Endothelial cell of umbilical vein (primary cell): ENCODE results near the gene ZBTB43. TPM values are rescaled to one million over a fixed set of nuclear protein-coding genes. Genes with fewer than 3 reads are reported as not detected.

Experiments used
- BruUV-seq: library from RNA; stranded (reverse); fragments of 400-500 nt; replicated peaks from 2 replicates; lab custom pipeline; 2021; lab: Mats Ljungman, UMichigan
- CTCF ChIA-PET: fragments of 300-600, 350-600 bp; sonication (Branson Sonifier 250); formaldehyde crosslinking; loops from one replicate; lab custom pipeline; 2021; ENCODE audit warnings: antibody characterized with exemption, inconsistent platforms; lab: Charles Lee
- POLR2A ChIA-PET: fragments of 300-600, 350-600 bp; sonication (Branson Sonifier 250); formaldehyde crosslinking; loops from one replicate; lab custom pipeline; 2021; ENCODE audit warnings: antibody characterized with exemption, inconsistent platforms; lab: Charles Lee
- DNase-seq: peaks from one replicate; pipeline ENCODE4 v3.0.0-alpha.2; 2011; ENCODE audit warnings: low read depth, low spot score
- FAIRE-seq: peaks from 2 replicates; lab custom pipeline; 2011; peaks lifted over from hg19 to GRCh38; lab: Jason Lieb, UNC
- H2AFZ ChIP-seq: 2 replicates; pipeline ENCODE4 v1.6.0; 2012; ENCODE audit warnings: low read depth, low read length, control low read depth, inconsistent platforms
- H3K27ac ChIP-seq: 2 replicates; pipeline ENCODE4 v1.5.1; 2011; ENCODE audit warnings: low read depth, mild to moderate bottlenecking, control low read depth, low read length, moderate library complexity; ENCODE audit not compliant: insufficient read depth
- H3K27me3 ChIP-seq, 2 experiments: 2 replicates each; pipeline versions ENCODE4 v1.6.0 to v1.6.1; 2011; ENCODE audit warnings: low read length in 2 of 2, mixed read lengths in 1 of 2; ENCODE audit not compliant: control insufficient read depth in 2 of 2, insufficient read depth in 2 of 2
- H3K36me3 ChIP-seq, 2 experiments: 2 replicates in 1 of 2; 3 replicates in 1 of 2; pipeline ENCODE4 v1.5.1; 2011; ENCODE audit warnings: low read length in 2 of 2, mild to moderate bottlenecking in 1 of 2, moderate library complexity in 1 of 2; ENCODE audit not compliant: control insufficient read depth in 2 of 2, insufficient read depth in 2 of 2; ENCODE audit errors: extremely low read depth in 1 of 2
- H3K4me1 ChIP-seq: 3 replicates; pipeline ENCODE4 v1.5.1; 2011; ENCODE audit warnings: mild to moderate bottlenecking, low read length; ENCODE audit not compliant: control insufficient read depth, insufficient read depth; ENCODE audit errors: extremely low read depth
- H3K4me2 ChIP-seq: 2 replicates; pipeline ENCODE4 v1.6.1; 2011; ENCODE audit warnings: low read length, control low read depth, mixed read lengths; ENCODE audit not compliant: insufficient read depth
- H3K4me3 ChIP-seq, 3 experiments: fragments of 200-600 bp in 1 of 3; sonication (generic), shearing (Covaris generic) in 1 of 3; replicated peaks in 1 of 3; 2 replicates each; pipeline ENCODE4 v1.5.1; 2011 to 2016; ENCODE audit warnings: control low read depth in 3 of 3, low read length in 3 of 3, mild to moderate bottlenecking in 2 of 3, inconsistent platforms in 1 of 3, low read depth in 1 of 3, moderate library complexity in 1 of 3; ENCODE audit not compliant: insufficient read depth in 1 of 3
- H3K79me2 ChIP-seq: 2 replicates; pipeline ENCODE4 v1.6.0; 2012; ENCODE audit warnings: low read length, inconsistent platforms; ENCODE audit not compliant: control insufficient read depth, insufficient read depth
- H3K9ac ChIP-seq: replicated peaks from 2 replicates; pipeline ENCODE3; 2011; ENCODE audit warnings: low read length, control low read depth; ENCODE audit not compliant: insufficient read depth; ENCODE audit errors: extremely low read depth
- H3K9me1 ChIP-seq: replicated peaks from 3 replicates; pipeline ENCODE4 v1.6.0; 2011; ENCODE audit warnings: mild to moderate bottlenecking, low read length; ENCODE audit not compliant: control insufficient read depth, insufficient read depth; ENCODE audit errors: extremely low read depth
- H3K9me3 ChIP-seq: replicated peaks from 2 replicates; pipeline ENCODE4 v1.5.1; 2012; ENCODE audit warnings: low read length, inconsistent platforms; ENCODE audit not compliant: control insufficient read depth, insufficient read depth
- H4K20me1 ChIP-seq: replicated peaks from 2 replicates; pipeline ENCODE3; 2011; ENCODE audit warnings: mild to moderate bottlenecking, low read length; ENCODE audit not compliant: control insufficient read depth, insufficient read depth; ENCODE audit errors: extremely low read depth
- EZH2 ChIP-seq: IDR thresholded peaks from 2 replicates; pipeline ENCODE4 v1.6.1; 2012; ENCODE audit warnings: borderline replicate concordance, low read depth, mild to moderate bottlenecking, moderate library complexity, low read length, inconsistent platforms; ENCODE audit not compliant: severe bottlenecking
- FOS ChIP-seq: IDR thresholded peaks from 2 replicates; pipeline ENCODE4 v1.6.1; 2011; ENCODE audit warnings: mild to moderate bottlenecking, low read length, moderate library complexity, borderline replicate concordance; ENCODE audit not compliant: insufficient read depth
- GATA2 ChIP-seq: IDR thresholded peaks from 2 replicates; pipeline ENCODE4 v1.7.0; 2011; ENCODE audit warnings: low read depth, mild to moderate bottlenecking, moderate library complexity, mixed read lengths, low read length; ENCODE audit not compliant: insufficient read length, insufficient read depth
- JUN ChIP-seq: IDR thresholded peaks from 2 replicates; pipeline ENCODE4 v1.6.1; 2011; ENCODE audit warnings: borderline replicate concordance, low read depth; ENCODE audit not compliant: insufficient read length, insufficient read depth
- MYC ChIP-seq: IDR thresholded peaks from one replicate; pipeline ENCODE4 v1.6.1; 2011; ENCODE audit warnings: mild to moderate bottlenecking, low read depth, low read length
- POLR2A ChIP-seq: IDR thresholded peaks from 2 replicates; pipeline ENCODE4 v1.6.1; 2012; ENCODE audit warnings: low read depth, mild to moderate bottlenecking, control low read depth, low read length
- POLR2AphosphoS5 ChIP-seq: IDR thresholded peaks from 2 replicates; pipeline ENCODE4 v1.6.1; 2012; ENCODE audit warnings: low read depth, mild to moderate bottlenecking, control low read depth, low read length, moderate library complexity; ENCODE audit not compliant: insufficient read depth
- dilution Hi-C: fragments of 300-500 bp; cut with MboI; formaldehyde crosslinking; loops from one replicate; pipeline ENCODE4 v1.15.0; 2019; ENCODE audit warnings: low sequenced_read_pairs; ENCODE audit not compliant: extremely low pct_ligation_motif_present
- intact Hi-C: fragments of 100-400 bp; cut with micrococcal nuclease; formaldehyde crosslinking; loops from one replicate; pipeline ENCODE4 v1.10.0; 2022
- polyA plus RNA-seq, 4 experiments: library from polyadenylated mRNA; depleted of rRNA in 3 of 4; stranded (reverse) in 3 of 4; unstranded in 1 of 4; fragments of >200 nt; gene quantifications; 2 replicates each; pipeline versions ENCODE4 v1.2.1 to v1.2.3, GENCODE V29; 2011 to 2012; ENCODE audit warnings: missing spikeins in 1 of 4
- total RNA-seq: library from RNA; stranded (reverse); gene quantifications from 2 replicates; pipeline ENCODE4 v1.2.3, GENCODE V29; 2021
- TF ChIP-seq, protein P1 (sequence below): IDR thresholded peaks from 2 replicates; pipeline ENCODE4 v1.6.1; 2011; ENCODE audit not compliant: insufficient read depth, insufficient read length
- TF ChIP-seq, protein P2 (sequence below), 2 donors: IDR thresholded peaks; 1 replicate in 1 of 2; 2 replicates in 1 of 2; pipeline ENCODE4 v1.5.1; 2011; ENCODE audit warnings: low read length in 2 of 2, mild to moderate bottlenecking in 2 of 2, moderate library complexity in 2 of 2, control low read depth in 1 of 2, inconsistent platforms in 1 of 2, low read depth in 1 of 2; ENCODE audit not compliant: insufficient read depth in 1 of 2; ENCODE audit errors: extremely low read depth in 1 of 2

ZBTB43 gene
- total and polyA plus RNA-seq, 2 donors (not counting 3 experiments of a cell fraction or from before 2014, with no cell fraction given), result 3.2 to 9.0 TPM

DNA sequence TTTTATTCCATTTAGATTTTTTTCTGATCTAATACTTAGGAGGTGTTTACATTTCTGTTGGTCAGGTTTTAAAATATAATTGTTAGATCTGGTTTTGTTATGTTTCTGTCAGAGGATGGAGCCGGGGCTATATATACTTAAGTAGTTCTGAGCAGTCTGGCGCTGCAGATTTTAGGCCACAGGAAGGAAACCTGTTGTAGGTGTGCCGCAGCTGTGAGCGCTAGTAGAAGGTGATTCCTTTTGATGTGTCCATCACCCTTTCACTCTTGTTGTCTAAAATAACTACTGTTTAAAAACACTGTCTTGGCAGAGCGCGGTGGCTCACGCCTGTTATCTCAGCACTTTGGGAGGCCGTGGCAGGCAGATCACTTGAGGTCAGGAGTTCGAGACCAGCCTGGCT is 72.6 kb downstream of the ZBTB43 start:
- H3K4me1 ChIP-seq, result no peaks in the 10 kb centered on the region
- FAIRE-seq (no peak), DNase-seq (no peak)
- H3K9me3 ChIP-seq, result no peaks in the 10 kb centered on the region
- peaks cover 15% of the 10 kb centered on the region for H3K79me2 ChIP-seq
- CTCF ChIA-PET, result no interaction called here
- no peak overlapping the region for H3K9ac ChIP-seq
- peaks cover 10 to 12% of the 10 kb centered on the region in 2 experiments for H3K36me3 ChIP-seq
- no peak overlapping the region for H2AFZ ChIP-seq
- dilution Hi-C loops, result no loop called here
- BruUV-seq, result no TSS peak
- TF ChIP-seq EZH2 (no peak), POLR2A (no peak), GATA2 (no peak), JUN (no peak), FOS (no peak), MYC (no peak), POLR2AphosphoS5 (no peak)
- TF ChIP-seq, protein P1, sequence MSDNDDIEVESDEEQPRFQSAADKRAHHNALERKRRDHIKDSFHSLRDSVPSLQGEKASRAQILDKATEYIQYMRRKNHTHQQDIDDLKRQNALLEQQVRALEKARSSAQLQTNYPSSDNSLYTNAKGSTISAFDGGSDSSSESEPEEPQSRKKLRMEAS, result no peak
- TF ChIP-seq, protein P2, sequence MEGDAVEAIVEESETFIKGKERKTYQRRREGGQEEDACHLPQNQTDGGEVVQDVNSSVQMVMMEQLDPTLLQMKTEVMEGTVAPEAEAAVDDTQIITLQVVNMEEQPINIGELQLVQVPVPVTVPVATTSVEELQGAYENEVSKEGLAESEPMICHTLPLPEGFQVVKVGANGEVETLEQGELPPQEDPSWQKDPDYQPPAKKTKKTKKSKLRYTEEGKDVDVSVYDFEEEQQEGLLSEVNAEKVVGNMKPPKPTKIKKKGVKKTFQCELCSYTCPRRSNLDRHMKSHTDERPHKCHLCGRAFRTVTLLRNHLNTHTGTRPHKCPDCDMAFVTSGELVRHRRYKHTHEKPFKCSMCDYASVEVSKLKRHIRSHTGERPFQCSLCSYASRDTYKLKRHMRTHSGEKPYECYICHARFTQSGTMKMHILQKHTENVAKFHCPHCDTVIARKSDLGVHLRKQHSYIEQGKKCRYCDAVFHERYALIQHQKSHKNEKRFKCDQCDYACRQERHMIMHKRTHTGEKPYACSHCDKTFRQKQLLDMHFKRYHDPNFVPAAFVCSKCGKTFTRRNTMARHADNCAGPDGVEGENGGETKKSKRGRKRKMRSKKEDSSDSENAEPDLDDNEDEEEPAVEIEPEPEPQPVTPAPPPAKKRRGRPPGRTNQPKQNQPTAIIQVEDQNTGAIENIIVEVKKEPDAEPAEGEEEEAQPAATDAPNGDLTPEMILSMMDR (IDR thresholded peaks at IDR 0.05; ENCODE audit: extremely low read depth in 1 of 2, insufficient read depth in 1 of 2, low read depth in 1 of 2, low read length in 2 of 2), result no peak
- POLR2A ChIA-PET, result no interaction called here
- no peak overlapping the region for H3K4me3 ChIP-seq
- no peaks in the 10 kb centered on the region for H3K27me3 ChIP-seq
- no peak overlapping the region for H3K27ac ChIP-seq
- no peak overlapping the region for H3K4me2 ChIP-seq
- no peaks in the 10 kb centered on the region for H3K9me1 ChIP-seq
- H4K20me1 ChIP-seq, result no peaks in the 10 kb centered on the region
- intact Hi-C loops, result no loop called here
